Measurements from ENCODE around the gene MYBPH.

MYBPH gene

GRCh38 chr1:203175237-203175826 is at the start of gene MYBPH:
TSS of gene MYBPH (minus strand) at chr1:203175826. CDS start at chr1:203175755, 71 bp downstream.
- no peak for DNase-seq
- in situ Hi-C loops (cut with MboI; ENCODE audit: low pct_unique_long_range_greater_than_20kb, low sequenced_read_pairs) = no loop called here

- DNase-seq = no peak
- in situ Hi-C loops (cut with MboI; ENCODE audit: low pct_unique_long_range_greater_than_20kb, low sequenced_read_pairs) = no loop called here
Observed at GRCh38 chr1:203225071-203225470, 49.4 kb upstream of the MYBPH start.

GRCh38 chr1:203223012-203223775 is 47.6 kb upstream of the MYBPH start:
- in situ Hi-C loops (cut with MboI; ENCODE audit: low pct_unique_long_range_greater_than_20kb, low sequenced_read_pairs) = no loop called here
- no peak for DNase-seq

GRCh38 chr1:203219934-203220333 is 44.3 kb upstream of the MYBPH start:
- in situ Hi-C loops (cut with MboI; ENCODE audit: low pct_unique_long_range_greater_than_20kb, low sequenced_read_pairs) = no loop called here

GRCh38 chr1:203219171-203219570 is 43.5 kb upstream of the MYBPH start:
- in situ Hi-C loops (cut with MboI; ENCODE audit: low pct_unique_long_range_greater_than_20kb, low sequenced_read_pairs) = no loop called here
- DNase-seq = no peak

More at GRCh38 chr1:203219934-203220333, 44.3 kb upstream of the MYBPH start:
- no peak for DNase-seq

GRCh38 chr1:203217668-203218067 is 42.0 kb upstream of the MYBPH start:
- in situ Hi-C loops (cut with MboI; ENCODE audit: low pct_unique_long_range_greater_than_20kb, low sequenced_read_pairs) = no loop called here
- no peak for DNase-seq

GRCh38 chr1:203217139-203217655 is 41.6 kb upstream of the MYBPH start:
- peak; percentile 16 for DNase-seq
- in situ Hi-C loops (cut with MboI; ENCODE audit: low pct_unique_long_range_greater_than_20kb, low sequenced_read_pairs) = no loop called here

- DNase-seq = peak; percentile 77
- in situ Hi-C loops (cut with MboI; ENCODE audit: low pct_unique_long_range_greater_than_20kb, low sequenced_read_pairs) = no loop called here
Observed at GRCh38 chr1:203216274-203217138, 40.9 kb upstream of the MYBPH start.

- DNase-seq = no peak
- in situ Hi-C loops (cut with MboI; ENCODE audit: low pct_unique_long_range_greater_than_20kb, low sequenced_read_pairs) = no loop called here
Observed at GRCh38 chr1:203215573-203215972, 39.9 kb upstream of the MYBPH start.

- in situ Hi-C loops (cut with MboI; ENCODE audit: low pct_unique_long_range_greater_than_20kb, low sequenced_read_pairs) = no loop called here
Observed at GRCh38 chr1:203214871-203215270, 39.2 kb upstream of the MYBPH start.

GRCh38 chr1:203213126-203213525 is 37.5 kb upstream of the MYBPH start:
- DNase-seq = no peak
- in situ Hi-C loops (cut with MboI; ENCODE audit: low pct_unique_long_range_greater_than_20kb, low sequenced_read_pairs) = no loop called here

More at GRCh38 chr1:203214871-203215270, 39.2 kb upstream of the MYBPH start:
- DNase-seq = no peak

- in situ Hi-C loops (cut with MboI; ENCODE audit: low pct_unique_long_range_greater_than_20kb, low sequenced_read_pairs) = no loop called here
- no peak for DNase-seq
Observed at GRCh38 chr1:203211812-203212211, 36.2 kb upstream of the MYBPH start.

- in situ Hi-C loops (cut with MboI; ENCODE audit: low pct_unique_long_range_greater_than_20kb, low sequenced_read_pairs) = no loop called here
- DNase-seq = no peak
Observed at GRCh38 chr1:203210988-203211387, 35.4 kb upstream of the MYBPH start.

GRCh38 chr1:203210350-203210749 is 34.7 kb upstream of the MYBPH start:
- DNase-seq = no peak
- in situ Hi-C loops (cut with MboI; ENCODE audit: low pct_unique_long_range_greater_than_20kb, low sequenced_read_pairs) = no loop called here

- in situ Hi-C loops (cut with MboI; ENCODE audit: low pct_unique_long_range_greater_than_20kb, low sequenced_read_pairs) = no loop called here
- no peak for DNase-seq
Observed at GRCh38 chr1:203208181-203208580, 32.6 kb upstream of the MYBPH start.

- in situ Hi-C loops (cut with MboI; ENCODE audit: low pct_unique_long_range_greater_than_20kb, low sequenced_read_pairs) = no loop called here
Observed at GRCh38 chr1:203207751-203208150, 32.1 kb upstream of the MYBPH start.

GRCh38 chr1:203206129-203206687 is 30.6 kb upstream of the MYBPH start:
- DNase-seq = no peak
- in situ Hi-C loops (cut with MboI; ENCODE audit: low pct_unique_long_range_greater_than_20kb, low sequenced_read_pairs) = no loop called here

More at GRCh38 chr1:203207751-203208150, 32.1 kb upstream of the MYBPH start:
- no peak for DNase-seq

GRCh38 chr1:203204756-203205155 is 29.1 kb upstream of the MYBPH start:
- no peak for DNase-seq
- in situ Hi-C loops (cut with MboI; ENCODE audit: low pct_unique_long_range_greater_than_20kb, low sequenced_read_pairs) = no loop called here
